NB4 (cell line): ENCODE measurements around the gene NQO1.

Source experiments
- DNase-seq: peaks from one replicate; pipeline ENCODE4 v3.0.0; 2010; ENCODE audit warnings: low read depth
- H3K4me3 ChIP-seq: one replicate; pipeline ENCODE4 v1.5.1; 2011; ENCODE audit warnings: mild to moderate bottlenecking, low read depth, low read length, moderate library complexity
- CTCF ChIP-seq: IDR thresholded peaks from one replicate; pipeline ENCODE4 v1.5.1; 2012; ENCODE audit warnings: low read depth, low read length
- MAX ChIP-seq: IDR thresholded peaks from 2 replicates; pipeline ENCODE4 v1.6.1; 2011; ENCODE audit warnings: low read depth, low read length
- MYC ChIP-seq: IDR thresholded peaks from 2 replicates; pipeline ENCODE4 v1.6.1; 2011; ENCODE audit warnings: low read depth, low read length
- POLR2A ChIP-seq: IDR thresholded peaks from 2 replicates; pipeline ENCODE4 v1.6.1; 2011; ENCODE audit warnings: mild to moderate bottlenecking; ENCODE audit not compliant: insufficient read length; ENCODE audit errors: extremely low read depth

NQO1 gene

GRCh38 chr16:69745959-69746358 is 19.6 kb upstream of the NQO1 start:
- no peak overlapping the region for H3K4me3 ChIP-seq
- DNase-seq = no peak
- TF ChIP-seq POLR2A (no peak), CTCF (no peak), MAX (no peak), MYC (no peak)

GRCh38 chr16:69745232-69745612 is 18.9 kb upstream of the NQO1 start:
- no peak for TF ChIP-seq MYC
- no peak for TF ChIP-seq MAX
- no peak for TF ChIP-seq POLR2A
- no peak for TF ChIP-seq CTCF
- no peak for DNase-seq
- no peak overlapping the region for H3K4me3 ChIP-seq

- no peak overlapping the region for H3K4me3 ChIP-seq
- TF ChIP-seq MYC = no peak
- TF ChIP-seq POLR2A = no peak
- no peak for TF ChIP-seq CTCF
- TF ChIP-seq MAX = no peak
- no peak for DNase-seq
Measured at GRCh38 chr16:69744363-69745231, 18.2 kb upstream of the NQO1 start.

GRCh38 chr16:69741951-69742904 is 15.9 kb upstream of the NQO1 start:
- no peak for TF ChIP-seq POLR2A
- no peak for TF ChIP-seq CTCF
- TF ChIP-seq MYC = no peak
- no peak for TF ChIP-seq MAX
- no peak overlapping the region for H3K4me3 ChIP-seq
- no peak for DNase-seq

GRCh38 chr16:69741519-69741918 is 15.2 kb upstream of the NQO1 start:
- TF ChIP-seq POLR2A (no peak), MAX (no peak), CTCF (no peak), MYC (no peak)
- peak; percentile 20 for DNase-seq
- no peak overlapping the region for H3K4me3 ChIP-seq
